ENCODE results near the gene UTRN. TPM values are rescaled to one million over a fixed set of nuclear protein-coding genes. Genes with fewer than 3 reads are reported as not detected.

UTRN gene
- total RNA-seq, 4 donors from 2014 or later: 172 to 283 (median 226) TPM

DNA sequence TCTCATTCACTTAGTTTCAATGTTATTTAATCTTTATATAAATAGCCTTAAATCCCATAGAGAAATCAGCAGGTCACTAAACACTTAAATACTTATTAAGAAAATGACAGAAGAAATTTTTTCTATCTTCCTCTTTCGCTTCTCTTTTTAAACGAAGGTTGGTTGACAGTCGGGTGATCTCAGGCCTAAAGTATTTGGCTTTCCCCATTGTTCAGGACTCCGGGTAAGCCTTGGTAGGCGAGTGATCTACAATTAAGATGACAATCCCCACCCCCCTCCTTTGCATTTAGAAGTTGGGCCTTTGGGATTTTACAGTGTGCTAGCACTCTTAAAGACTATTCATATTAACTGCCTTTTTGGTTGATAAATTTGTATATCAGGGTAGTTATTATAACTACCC, 19.7 kb upstream of the UTRN start:
- DNase-seq (ENCODE audit: low spot score): no peak
- no peak for TF ChIP-seq CTCF (IDR thresholded peaks at IDR 0.05)
- ATAC-seq (ENCODE audit: low FRiP score): no peak

- DNase-seq (ENCODE audit: low spot score) (no peak), ATAC-seq (ENCODE audit: low FRiP score) (peak; percentile 74)
- TF ChIP-seq CTCF (IDR thresholded peaks at IDR 0.05): no peak
These were observed 19.0 kb upstream of the UTRN start for GRCh38 chr6:144266091-144266649.

DNA sequence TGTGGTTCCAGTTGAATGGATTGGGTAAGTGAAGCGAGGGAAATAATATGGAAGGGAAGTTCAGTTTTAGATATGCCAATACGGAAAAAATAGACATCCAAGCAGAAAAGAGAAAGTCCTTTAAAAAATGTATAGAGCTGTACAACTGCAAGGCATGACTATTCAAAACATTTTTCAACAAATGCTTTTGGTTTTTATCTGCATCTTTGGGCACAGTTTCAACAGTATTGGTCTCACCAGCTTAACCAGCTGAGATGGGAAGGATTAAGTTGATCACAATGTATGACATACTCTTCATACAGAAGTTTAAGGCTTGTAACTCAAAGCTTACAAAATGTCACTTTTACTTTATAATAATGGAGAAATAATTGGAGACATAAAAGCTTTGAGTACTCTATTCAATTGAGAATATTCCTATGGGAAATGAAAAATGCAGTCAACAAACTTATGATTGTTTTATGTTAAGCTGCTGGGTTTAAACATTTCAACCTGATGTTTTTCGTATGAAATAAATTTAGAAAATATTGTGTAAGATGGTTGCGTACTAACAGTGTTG, 16.3 kb upstream of the UTRN start:
- DNase-seq (ENCODE audit: low spot score): no peak
- ATAC-seq (ENCODE audit: low FRiP score): no peak
- no peak for TF ChIP-seq CTCF (IDR thresholded peaks at IDR 0.05)

GRCh38 chr6:144277174-144277573, 8.0 kb upstream of the UTRN start:
- TF ChIP-seq CTCF (IDR thresholded peaks at IDR 0.05): no peak
- no peak for DNase-seq (ENCODE audit: low spot score)
- ATAC-seq (ENCODE audit: low FRiP score): no peak

DNA sequence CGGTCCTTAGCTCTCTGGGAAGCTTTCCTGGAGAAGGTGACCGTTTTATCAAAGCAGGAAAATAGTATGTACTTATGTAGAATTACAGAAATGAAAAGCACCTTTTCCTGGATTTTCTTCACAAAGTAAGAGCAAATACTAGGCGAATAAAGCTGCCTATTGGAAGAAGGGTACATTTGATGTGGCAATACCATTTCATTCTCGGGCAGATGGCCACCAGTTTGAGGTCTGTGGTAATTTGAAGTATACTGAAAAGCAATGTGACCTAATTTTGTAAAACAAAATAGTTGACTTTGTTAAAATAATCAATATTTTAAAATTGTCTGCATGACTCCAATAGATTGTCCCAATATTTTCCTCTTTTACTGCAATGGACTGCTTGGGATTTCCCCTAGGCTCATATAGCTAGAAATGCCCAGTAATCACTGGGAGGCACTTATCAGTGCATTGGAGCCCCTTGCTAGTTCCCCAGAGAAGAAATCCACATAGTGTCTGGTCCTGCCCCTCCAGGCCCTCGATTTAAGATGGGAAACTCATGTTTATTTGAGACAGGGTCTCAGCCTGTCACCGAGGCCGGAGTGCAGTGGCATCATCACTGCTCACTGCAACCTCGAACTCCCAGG, 7.4 kb upstream of the UTRN start:
- TF ChIP-seq CTCF (IDR thresholded peaks at IDR 0.05): no peak
- DNase-seq (ENCODE audit: low spot score) (no peak), ATAC-seq (ENCODE audit: low FRiP score) (no peak)

DNA sequence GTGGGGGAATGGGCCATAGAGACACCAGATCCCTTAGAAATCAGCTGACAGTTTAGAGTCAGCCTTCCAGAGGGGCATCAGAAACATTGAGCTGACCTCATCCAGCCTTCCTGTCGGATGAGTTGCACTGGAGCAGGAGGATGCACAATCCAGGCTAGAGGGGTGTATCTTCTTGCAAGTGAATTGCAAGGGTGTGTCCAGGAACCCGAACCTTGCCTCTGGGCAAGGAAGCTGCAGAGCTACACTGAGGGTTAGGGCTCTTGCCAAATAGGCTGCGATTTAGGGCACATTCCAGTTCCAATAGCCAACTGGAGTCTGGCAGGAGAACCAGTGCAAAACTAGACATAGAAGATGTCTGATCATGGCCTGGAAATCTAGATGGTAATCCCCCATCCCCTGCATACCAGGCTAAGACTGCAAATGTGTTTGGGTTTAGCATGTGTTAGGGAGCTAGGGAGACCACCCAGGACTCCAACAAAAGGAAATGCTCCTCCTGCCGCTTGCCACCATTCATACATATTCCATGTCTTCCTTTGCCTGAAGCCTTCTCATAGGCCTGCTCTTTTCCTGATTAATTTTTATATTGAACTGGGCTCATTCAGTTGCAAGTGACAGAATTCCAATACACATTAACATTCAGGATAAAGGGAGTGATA, 6.3 kb upstream of the UTRN start:
- no peak for TF ChIP-seq CTCF (IDR thresholded peaks at IDR 0.05)
- DNase-seq (ENCODE audit: low spot score) (no peak), ATAC-seq (ENCODE audit: low FRiP score) (no peak)

Data from omental fat pad (tissue), 4 donors.